ENCODE measurements around the gene OLFML3.
"Not testable (repeated sequence)": the region's sequence is repeated elsewhere in the genome, so short reads cannot be mapped to it uniquely, and the experiment has no call there.

The OLFML3 gene

DNA sequence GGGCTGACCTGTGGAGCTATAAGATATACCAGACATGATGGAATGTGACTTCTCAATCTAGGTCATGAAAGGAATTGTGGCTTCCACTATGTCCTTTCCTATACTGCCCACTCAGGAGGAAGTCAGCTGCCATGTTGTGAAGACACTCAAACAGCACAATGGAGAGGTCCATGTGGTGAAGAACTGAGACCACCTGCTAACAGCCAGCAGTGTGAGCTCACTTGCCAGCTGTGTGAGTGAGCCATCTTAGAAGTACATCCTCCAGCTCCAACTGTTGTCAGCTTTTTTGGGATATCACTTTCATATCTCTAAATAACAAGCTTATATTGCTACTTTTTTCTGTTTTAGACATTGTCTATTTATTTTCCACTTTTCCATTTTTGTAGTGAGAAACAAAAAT is 29.7 kb downstream of the OLFML3 start:
- Histone ChIP-seq H3K27ac (ENCODE audit: low read depth, low read length, severe bottlenecking) (no peak overlapping the region), H3K4me1 (ENCODE audit: control insufficient read depth, insufficient read depth, low read length, poor library complexity, severe bottlenecking) (peaks cover 7% of the 10 kb centered on the region), H3K36me3 (ENCODE audit: control insufficient read depth, insufficient read depth, low read length) (no peaks in the 10 kb centered on the region), H3K9me3 (ENCODE audit: control insufficient read depth, low read length) (peaks cover 3% of the 10 kb centered on the region), H3K4me3 (ENCODE audit: extremely low read depth, insufficient read depth, low read length, poor library complexity, severe bottlenecking) (no peak overlapping the region)

DNA sequence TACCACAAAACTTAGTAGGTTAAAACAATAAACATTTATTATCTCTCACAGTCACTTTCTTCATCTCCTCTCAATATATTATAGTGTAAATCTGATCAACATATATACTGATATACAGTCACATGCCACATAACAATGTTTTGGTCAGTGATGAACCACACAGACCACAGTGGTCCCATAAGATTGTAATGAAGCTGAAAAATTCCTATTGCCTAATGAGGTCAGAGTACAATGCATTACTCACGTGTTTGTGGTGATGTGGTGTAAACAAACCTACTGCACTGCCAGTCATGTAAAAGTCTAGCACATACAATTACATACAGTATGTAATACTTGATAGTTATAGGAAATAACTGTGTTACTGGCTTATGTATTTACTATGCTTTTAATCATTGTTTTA is 30.1 kb downstream of the OLFML3 start:
- H3K4me1 ChIP-seq (ENCODE audit: control insufficient read depth, insufficient read depth, low read length, poor library complexity, severe bottlenecking), result peaks cover 7% of the 10 kb centered on the region
- no peaks in the 10 kb centered on the region for H3K36me3 ChIP-seq (ENCODE audit: control insufficient read depth, insufficient read depth, low read length)
- peaks cover 3% of the 10 kb centered on the region for H3K9me3 ChIP-seq (ENCODE audit: control insufficient read depth, low read length)
- H3K27ac ChIP-seq (ENCODE audit: low read depth, low read length, severe bottlenecking), result no peak overlapping the region
- no CpG with 5 or more reads among the region's 1 CpG for WGBS, 2 experiments (ENCODE audit: insufficient coverage in 2 of 2)
- no peak overlapping the region for H3K4me3 ChIP-seq (ENCODE audit: extremely low read depth, insufficient read depth, low read length, poor library complexity, severe bottlenecking)

DNA sequence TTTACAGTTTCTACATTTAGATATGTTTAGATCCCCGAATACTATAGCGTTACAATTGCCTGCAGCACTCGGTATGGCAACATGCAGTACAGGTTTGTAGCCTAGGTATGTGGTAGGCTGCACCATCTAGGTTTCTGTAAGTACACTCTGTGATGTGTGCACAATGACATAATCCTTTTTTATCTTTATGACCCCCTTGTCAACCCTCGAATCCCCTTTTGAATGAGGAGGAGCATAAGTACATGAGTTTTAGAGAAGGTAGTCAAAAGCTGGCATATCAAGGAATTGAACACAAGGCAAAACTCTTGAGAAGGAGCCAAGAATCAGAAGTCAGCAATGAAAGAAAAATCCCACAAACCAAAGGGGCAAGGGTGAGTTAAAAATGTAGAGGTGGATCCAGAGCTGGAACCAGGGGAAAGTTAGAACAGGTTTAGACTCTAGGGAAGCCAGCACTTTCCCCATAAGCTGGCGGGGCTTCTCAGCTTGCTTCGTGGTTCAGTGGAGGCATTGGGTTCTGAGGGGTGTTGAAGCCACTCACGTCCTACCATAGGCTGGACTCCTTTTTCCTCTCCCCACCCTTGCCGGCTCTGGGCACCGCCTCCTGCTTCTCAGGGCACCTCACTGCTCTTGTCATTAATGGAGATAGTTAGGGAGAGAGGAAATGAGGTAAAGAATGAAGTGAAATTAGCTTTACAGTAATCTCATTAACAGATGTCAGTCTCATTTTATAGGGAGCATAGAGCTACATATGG is 31.3 kb downstream of the OLFML3 start:
- H3K4me1 ChIP-seq (ENCODE audit: control insufficient read depth, insufficient read depth, low read length, poor library complexity, severe bottlenecking), result peaks cover 13% of the 10 kb centered on the region
- WGBS, 2 experiments (ENCODE audit: insufficient coverage in 2 of 2), result 82 to 100% methylated on average over 1 to 3 of the region's 9 CpGs
- H3K36me3 ChIP-seq (ENCODE audit: control insufficient read depth, insufficient read depth, low read length), result no peaks in the 10 kb centered on the region
- H3K4me3 ChIP-seq (ENCODE audit: extremely low read depth, insufficient read depth, low read length, poor library complexity, severe bottlenecking), result no peak overlapping the region
- no peak overlapping the region for H3K27ac ChIP-seq (ENCODE audit: low read depth, low read length, severe bottlenecking)
- H3K9me3 ChIP-seq (ENCODE audit: control insufficient read depth, low read length), result peaks cover 2% of the 10 kb centered on the region

DNA sequence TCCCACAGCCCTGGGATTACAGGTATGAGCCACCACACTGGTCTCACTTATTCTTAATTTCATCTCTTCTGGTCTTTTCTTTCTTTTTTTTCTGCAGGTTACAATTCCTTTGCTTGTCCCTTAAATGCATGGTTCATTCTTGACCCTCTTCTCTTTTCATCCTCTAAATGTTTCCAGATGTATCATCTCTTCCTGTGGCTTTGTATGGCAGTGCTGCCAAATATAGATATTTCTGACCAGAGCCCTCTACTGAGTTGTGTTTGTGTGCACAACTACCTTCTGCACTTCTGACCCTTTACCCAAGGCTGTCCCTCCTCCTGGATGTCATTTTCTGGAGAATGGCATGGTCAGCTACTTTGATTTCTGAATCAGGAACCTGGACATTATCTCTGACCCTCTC is 32.5 kb downstream of the OLFML3 start:
- H3K36me3 ChIP-seq (ENCODE audit: control insufficient read depth, insufficient read depth, low read length), result no peaks in the 10 kb centered on the region
- no peak overlapping the region for H3K27ac ChIP-seq (ENCODE audit: low read depth, low read length, severe bottlenecking)
- H3K4me3 ChIP-seq (ENCODE audit: extremely low read depth, insufficient read depth, low read length, poor library complexity, severe bottlenecking), result no peak overlapping the region
- H3K9me3 ChIP-seq (ENCODE audit: control insufficient read depth, low read length), result no peaks in the 10 kb centered on the region
- peaks cover 13% of the 10 kb centered on the region for H3K4me1 ChIP-seq (ENCODE audit: control insufficient read depth, insufficient read depth, low read length, poor library complexity, severe bottlenecking)

DNA sequence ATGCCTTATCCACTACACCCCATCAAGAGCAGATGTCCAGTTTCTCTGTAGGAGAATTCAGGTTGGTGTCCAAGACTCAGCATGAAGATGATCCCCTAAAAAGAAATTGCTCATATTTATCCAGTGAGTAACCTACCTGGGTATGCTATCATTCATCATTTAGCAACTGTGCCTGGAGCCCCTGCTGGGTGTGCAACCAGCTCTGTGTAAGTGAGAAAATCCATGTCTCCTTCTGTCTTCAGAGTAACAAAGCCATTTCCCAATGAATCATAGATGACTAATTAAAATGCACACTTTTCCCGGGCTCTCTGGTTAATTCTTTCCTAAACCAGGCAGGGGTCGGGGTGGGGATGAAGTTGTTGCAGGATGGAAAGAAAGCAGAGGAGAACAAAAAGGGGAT is 35.8 kb downstream of the OLFML3 start:
- 67% methylated on average over 1 of the region's 2 CpGs; no CpG with 5 or more reads in 1 of the 2 experiments for WGBS, 2 experiments (ENCODE audit: insufficient coverage in 2 of 2)
- no peaks in the 10 kb centered on the region for H3K36me3 ChIP-seq (ENCODE audit: control insufficient read depth, insufficient read depth, low read length)

DNA sequence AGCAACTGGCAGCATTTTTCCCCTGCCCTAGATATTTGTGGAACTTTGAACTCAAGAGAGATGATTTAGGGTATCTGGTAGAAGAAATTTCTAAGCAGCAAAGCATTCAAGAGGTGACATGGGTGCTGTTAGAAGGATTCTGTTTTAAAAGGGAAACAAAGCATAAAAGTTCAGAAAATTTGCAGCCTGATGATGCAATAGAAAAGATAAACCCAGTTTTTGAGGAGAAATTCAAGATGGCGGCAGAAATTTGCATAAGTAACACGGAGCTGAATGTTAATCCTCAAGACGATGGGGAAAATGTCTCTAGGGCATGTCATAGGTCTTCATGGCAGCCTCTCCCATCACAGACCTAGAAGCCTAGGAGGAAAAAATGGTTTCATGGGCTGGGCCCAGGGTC is 40.5 kb downstream of the OLFML3 start:
- not testable (repeated sequence) for H3K9me3 ChIP-seq (ENCODE audit: control insufficient read depth, low read length); H3K4me1 ChIP-seq (ENCODE audit: control insufficient read depth, insufficient read depth, low read length, poor library complexity, severe bottlenecking); H3K36me3 ChIP-seq (ENCODE audit: control insufficient read depth, insufficient read depth, low read length); H3K4me3 ChIP-seq (ENCODE audit: extremely low read depth, insufficient read depth, low read length, poor library complexity, severe bottlenecking); H3K27ac ChIP-seq (ENCODE audit: low read depth, low read length, severe bottlenecking)
- WGBS, 2 experiments (ENCODE audit: insufficient coverage in 2 of 2), result 86 to 89% methylated on average over 3 of the region's 3 CpGs

More for the DNA sequence above, 35.8 kb downstream of the OLFML3 start:
- Histone ChIP-seq H3K4me1 (ENCODE audit: control insufficient read depth, insufficient read depth, low read length, poor library complexity, severe bottlenecking) (peaks cover 7% of the 10 kb centered on the region), H3K4me3 (ENCODE audit: extremely low read depth, insufficient read depth, low read length, poor library complexity, severe bottlenecking) (no peak overlapping the region), H3K9me3 (ENCODE audit: control insufficient read depth, low read length) (no peaks in the 10 kb centered on the region), H3K27ac (ENCODE audit: low read depth, low read length, severe bottlenecking) (no peak overlapping the region)

DNA sequence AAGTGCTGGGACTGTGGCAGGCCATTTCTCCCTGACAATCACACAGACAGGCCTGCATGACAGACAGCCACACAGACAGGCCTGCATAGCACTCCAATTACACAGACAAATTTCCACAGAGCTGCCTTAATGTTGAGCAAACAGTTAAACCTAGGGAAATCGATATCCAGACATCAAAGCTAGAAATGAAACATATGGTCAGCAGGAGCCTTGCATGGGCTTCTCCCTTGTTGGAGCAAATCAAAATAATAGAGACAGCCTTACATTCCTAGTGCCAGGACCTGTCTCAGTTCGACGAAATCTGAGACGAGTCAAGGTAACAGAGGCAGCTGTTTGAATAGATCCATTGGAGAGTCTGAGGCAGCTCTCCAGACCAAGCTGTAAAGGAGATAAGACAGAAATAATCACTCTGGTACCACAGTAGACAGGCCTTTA is 42.4 kb downstream of the OLFML3 start:
- Histone ChIP-seq H3K27ac (ENCODE audit: low read depth, low read length, severe bottlenecking) (peak overlapping the region; percentile 26), H3K4me1 (ENCODE audit: control insufficient read depth, insufficient read depth, low read length, poor library complexity, severe bottlenecking) (no peaks in the 10 kb centered on the region), H3K9me3 (ENCODE audit: control insufficient read depth, low read length) (no peaks in the 10 kb centered on the region), H3K36me3 (ENCODE audit: control insufficient read depth, insufficient read depth, low read length) (no peaks in the 10 kb centered on the region), H3K4me3 (ENCODE audit: extremely low read depth, insufficient read depth, low read length, poor library complexity, severe bottlenecking) (no peak overlapping the region)
- 82 to 89% methylated on average over 3 to 4 of the region's 4 CpGs for WGBS, 2 experiments (ENCODE audit: insufficient coverage in 2 of 2)

DNA sequence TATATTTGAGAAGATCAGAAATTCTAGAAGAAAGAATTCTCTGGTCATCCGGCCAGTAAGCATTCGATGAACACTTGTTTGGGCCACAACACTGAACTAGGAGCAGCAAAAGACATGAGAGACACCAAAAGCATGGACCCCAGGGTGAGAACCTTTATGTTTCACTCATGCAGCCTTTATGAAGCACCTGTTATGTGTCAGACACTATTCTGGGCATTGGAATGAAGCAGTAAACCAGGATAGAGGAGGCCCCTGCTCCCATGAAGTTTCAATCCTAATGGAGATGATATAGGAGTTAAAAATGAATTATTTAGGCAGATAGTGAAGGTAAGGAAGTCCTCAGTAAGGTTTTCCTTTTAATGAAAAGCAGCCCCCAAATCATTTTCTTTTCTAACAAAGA is 43.6 kb downstream of the OLFML3 start:
- H3K4me1 ChIP-seq (ENCODE audit: control insufficient read depth, insufficient read depth, low read length, poor library complexity, severe bottlenecking), result no peaks in the 10 kb centered on the region
- H3K4me3 ChIP-seq (ENCODE audit: extremely low read depth, insufficient read depth, low read length, poor library complexity, severe bottlenecking), result no peak overlapping the region
- no peak overlapping the region for H3K27ac ChIP-seq (ENCODE audit: low read depth, low read length, severe bottlenecking)
- WGBS, 2 experiments (ENCODE audit: insufficient coverage in 2 of 2), result 100% methylated on average over 2 of the region's 2 CpGs
- H3K36me3 ChIP-seq (ENCODE audit: control insufficient read depth, insufficient read depth, low read length), result no peaks in the 10 kb centered on the region
- H3K9me3 ChIP-seq (ENCODE audit: control insufficient read depth, low read length), result no peaks in the 10 kb centered on the region

DNA sequence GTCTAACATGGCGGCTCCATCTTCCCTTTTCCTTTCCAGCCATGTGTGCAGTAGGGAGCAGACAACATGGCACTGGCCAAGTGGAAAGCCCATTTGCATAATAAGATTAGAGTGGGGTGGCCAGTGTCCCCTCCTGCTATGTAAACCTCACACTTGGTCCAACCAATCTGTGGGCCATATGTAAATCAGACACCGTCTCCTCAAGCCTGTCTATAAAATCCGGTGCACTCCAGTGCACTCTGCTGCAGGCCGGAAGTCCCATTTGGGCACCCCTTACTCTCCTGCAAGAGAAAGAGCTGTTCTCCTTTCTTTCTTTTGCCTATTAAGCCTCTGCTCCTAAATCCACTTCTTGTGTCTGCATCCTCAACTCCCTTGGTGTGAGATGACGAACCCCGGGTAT is 44.1 kb downstream of the OLFML3 start:
- H3K36me3 ChIP-seq (ENCODE audit: control insufficient read depth, insufficient read depth, low read length), result no peaks in the 10 kb centered on the region
- H3K9me3 ChIP-seq (ENCODE audit: control insufficient read depth, low read length), result no peaks in the 10 kb centered on the region
- WGBS, 2 experiments (ENCODE audit: insufficient coverage in 2 of 2), result 91 to 93% methylated on average over 4 of the region's 6 CpGs
- no peak overlapping the region for H3K27ac ChIP-seq (ENCODE audit: low read depth, low read length, severe bottlenecking)
- H3K4me1 ChIP-seq (ENCODE audit: control insufficient read depth, insufficient read depth, low read length, poor library complexity, severe bottlenecking), result no peaks in the 10 kb centered on the region
- no peak overlapping the region for H3K4me3 ChIP-seq (ENCODE audit: extremely low read depth, insufficient read depth, low read length, poor library complexity, severe bottlenecking)

DNA sequence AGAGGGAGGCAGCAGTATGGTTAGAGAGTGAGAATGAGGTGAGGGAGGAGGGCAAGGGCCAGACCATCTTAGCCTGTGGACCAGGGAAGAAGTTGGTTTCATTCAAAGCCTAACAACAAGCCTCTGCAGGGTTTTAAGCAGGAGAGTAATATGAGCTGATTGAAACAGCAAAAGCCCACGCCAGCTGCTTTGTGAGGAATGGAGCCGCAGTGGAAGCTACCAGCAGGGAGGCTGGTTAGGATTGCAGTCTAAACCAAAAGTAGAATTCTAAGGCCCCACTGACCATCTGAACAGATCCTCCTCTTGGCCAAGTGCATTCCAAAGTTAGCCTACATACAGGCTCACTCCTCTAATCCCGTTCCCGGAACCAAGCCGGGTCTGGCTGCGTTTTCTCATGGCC is 44.8 kb downstream of the OLFML3 start:
- 27 to 45% methylated on average over 2 of the region's 6 CpGs for WGBS, 2 experiments (ENCODE audit: insufficient coverage in 2 of 2)

DNA sequence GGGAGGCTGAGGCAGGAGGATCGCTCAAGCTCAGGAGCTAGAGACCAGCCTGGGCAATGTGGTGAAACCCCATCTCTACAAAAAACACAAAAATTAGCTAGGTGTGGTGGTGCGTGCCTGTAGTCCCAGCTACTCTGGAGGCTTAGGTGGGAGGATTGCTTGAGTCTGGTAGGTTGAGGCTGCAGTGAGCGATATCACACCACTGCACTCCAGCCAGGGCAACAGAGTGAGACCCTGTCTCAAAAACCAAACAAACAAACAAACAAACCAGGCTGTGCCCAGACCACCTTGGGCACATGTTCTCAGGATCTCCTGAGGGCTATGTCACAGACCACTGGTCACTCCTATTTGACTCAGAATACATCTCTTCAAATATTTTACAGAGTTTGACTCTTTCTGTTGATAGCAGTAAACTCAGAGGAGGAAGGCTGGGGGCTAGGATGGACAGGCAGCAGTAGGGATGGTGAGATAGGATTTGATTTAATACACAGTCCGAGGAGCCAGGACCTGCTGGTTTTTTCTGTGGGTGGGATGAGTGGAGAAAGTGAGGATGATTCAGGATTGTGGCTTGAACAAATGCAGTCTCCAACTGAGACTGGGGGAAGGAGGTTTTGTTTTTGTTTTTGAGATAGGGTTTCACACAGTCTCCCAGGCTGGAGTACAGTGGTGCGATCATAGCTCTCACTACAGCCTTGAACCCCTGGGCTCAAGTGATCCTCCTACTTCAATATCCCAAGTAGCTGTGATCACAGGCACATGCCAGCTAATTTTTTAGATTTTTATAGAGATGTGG is 46.5 kb downstream of the OLFML3 start:
- H3K36me3 ChIP-seq (ENCODE audit: control insufficient read depth, insufficient read depth, low read length), result no peaks in the 10 kb centered on the region
- WGBS, 2 experiments (ENCODE audit: insufficient coverage in 2 of 2), result 97 to 100% methylated on average over 2 of the region's 5 CpGs
- no peaks in the 10 kb centered on the region for H3K9me3 ChIP-seq (ENCODE audit: control insufficient read depth, low read length)
- H3K27ac ChIP-seq (ENCODE audit: low read depth, low read length, severe bottlenecking), result no peak overlapping the region
- H3K4me1 ChIP-seq (ENCODE audit: control insufficient read depth, insufficient read depth, low read length, poor library complexity, severe bottlenecking), result no peaks in the 10 kb centered on the region
- no peak overlapping the region for H3K4me3 ChIP-seq (ENCODE audit: extremely low read depth, insufficient read depth, low read length, poor library complexity, severe bottlenecking)

More for the DNA sequence above, 44.8 kb downstream of the OLFML3 start:
- no peaks in the 10 kb centered on the region for H3K4me1 ChIP-seq (ENCODE audit: control insufficient read depth, insufficient read depth, low read length, poor library complexity, severe bottlenecking)
- no peaks in the 10 kb centered on the region for H3K36me3 ChIP-seq (ENCODE audit: control insufficient read depth, insufficient read depth, low read length)
- no peaks in the 10 kb centered on the region for H3K9me3 ChIP-seq (ENCODE audit: control insufficient read depth, low read length)
- no peak overlapping the region for H3K27ac ChIP-seq (ENCODE audit: low read depth, low read length, severe bottlenecking)
- no peak overlapping the region for H3K4me3 ChIP-seq (ENCODE audit: extremely low read depth, insufficient read depth, low read length, poor library complexity, severe bottlenecking)

Data from mesodermal cell (in vitro differentiated cells).